Glomerular visceral epithelial cell (primary cell): Measurements from ENCODE around the gene PCBP3.
A peak's percentile ranks its signal among the peaks of the same experiment; 100 is the strongest.
"Not testable (repeated sequence)": the region's sequence is repeated elsewhere in the genome, so short reads cannot be mapped to it uniquely, and the experiment has no call there.

Source experiments
- DNase-seq: peaks from one replicate; pipeline ENCODE4 v3.0.0-alpha.2; 2016; ENCODE audit errors: extremely low spot score

Gene PCBP3

GRCh38 chr21:45943630-45944540 lies 300.4 kb downstream of the PCBP3 start:
- no peak for DNase-seq

- no peak for DNase-seq
Measured at GRCh38 chr21:45944601-45945000, 301.1 kb downstream of the PCBP3 start.

DNA sequence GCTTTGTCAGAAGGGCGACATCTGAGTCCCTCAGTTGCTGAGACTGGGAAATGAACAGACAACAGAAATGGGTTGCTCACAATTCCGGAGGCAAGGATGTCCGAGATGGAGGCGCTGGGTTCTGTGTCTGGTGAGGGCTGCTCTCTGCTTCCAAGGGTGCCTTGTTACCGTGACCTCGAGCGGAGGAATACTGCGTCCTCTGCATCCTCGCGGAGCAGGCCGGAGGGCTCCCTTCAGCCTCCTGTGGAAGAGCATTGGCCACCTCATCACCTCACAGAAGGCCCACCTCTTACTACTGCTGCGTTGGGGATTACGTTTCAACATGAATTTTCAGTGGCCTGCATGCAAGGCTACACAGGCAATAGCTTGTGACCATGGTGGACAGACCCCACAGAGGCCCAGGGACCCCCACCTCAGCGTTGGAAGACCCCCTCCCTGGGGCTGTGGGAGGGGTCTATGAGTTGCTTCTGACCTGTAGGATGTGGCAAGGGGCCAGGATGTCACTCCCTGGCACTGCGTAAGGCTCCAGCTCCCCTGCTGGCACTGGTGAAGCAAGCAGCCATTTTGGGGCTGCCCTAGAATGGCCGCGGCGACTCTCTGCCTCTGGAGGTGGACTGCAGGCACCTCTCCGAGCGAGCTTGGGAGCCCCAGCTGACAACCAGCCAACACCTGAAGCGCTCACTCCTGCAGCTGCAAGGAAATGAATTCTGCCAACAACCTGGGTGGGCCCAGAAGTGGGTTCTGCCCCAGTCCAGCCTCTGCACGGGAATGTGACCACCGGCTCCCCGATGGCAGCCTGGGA lies 301.7 kb downstream of the PCBP3 start:
- no peak for DNase-seq

GRCh38 chr21:45945868-45946210 lies 302.3 kb downstream of the PCBP3 start:
- no peak for DNase-seq

DNA sequence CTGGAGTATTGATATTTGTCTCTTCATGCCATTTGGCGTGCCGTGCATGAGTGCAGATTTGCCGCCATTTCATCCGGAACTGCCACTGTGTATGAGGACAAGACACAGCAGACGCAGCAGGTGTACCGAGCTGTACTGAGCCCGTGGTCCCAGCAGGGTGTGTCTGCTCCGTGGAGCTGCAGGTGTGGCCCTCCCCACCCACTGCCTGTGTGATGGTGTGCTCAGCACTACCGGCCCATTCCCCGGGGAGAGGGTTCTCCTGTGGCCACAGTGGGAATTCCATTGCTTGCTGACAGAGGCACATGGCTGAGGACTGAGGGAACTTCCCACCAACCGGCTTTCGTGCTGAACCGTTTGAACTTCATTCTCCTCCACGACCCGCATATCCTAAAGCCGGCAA lies 303.8 kb downstream of the PCBP3 start:
- no peak for DNase-seq

DNA sequence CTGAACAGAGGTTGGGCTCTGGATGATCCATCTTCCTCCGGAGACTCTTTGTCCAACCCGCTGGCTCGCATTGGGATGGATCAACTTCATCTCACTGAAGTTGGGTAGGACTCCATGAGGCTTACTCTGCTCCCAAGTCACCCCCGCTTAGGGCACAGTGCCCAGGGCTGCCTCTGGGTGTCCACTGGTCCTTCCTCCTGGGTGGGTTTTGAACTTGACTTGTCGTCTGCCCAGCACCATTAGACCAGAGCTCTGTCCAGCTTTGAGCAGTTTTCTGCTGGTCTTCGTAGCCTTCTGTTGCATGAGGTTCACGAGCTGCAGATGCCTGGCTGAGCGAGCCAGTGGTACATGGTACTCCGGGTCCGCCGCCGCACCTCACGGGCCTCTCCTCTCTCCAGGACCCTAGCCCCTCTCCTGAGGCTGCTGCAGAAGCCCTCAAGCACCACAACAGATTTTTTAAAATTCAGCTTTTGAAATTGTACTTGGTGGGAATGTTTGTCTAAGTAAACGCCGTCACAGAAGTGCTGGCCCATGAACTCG lies 304.3 kb downstream of the PCBP3 start:
- no peak for DNase-seq

GRCh38 chr21:45948576-45949141 lies 305.1 kb downstream of the PCBP3 start:
- no peak for DNase-seq

DNA sequence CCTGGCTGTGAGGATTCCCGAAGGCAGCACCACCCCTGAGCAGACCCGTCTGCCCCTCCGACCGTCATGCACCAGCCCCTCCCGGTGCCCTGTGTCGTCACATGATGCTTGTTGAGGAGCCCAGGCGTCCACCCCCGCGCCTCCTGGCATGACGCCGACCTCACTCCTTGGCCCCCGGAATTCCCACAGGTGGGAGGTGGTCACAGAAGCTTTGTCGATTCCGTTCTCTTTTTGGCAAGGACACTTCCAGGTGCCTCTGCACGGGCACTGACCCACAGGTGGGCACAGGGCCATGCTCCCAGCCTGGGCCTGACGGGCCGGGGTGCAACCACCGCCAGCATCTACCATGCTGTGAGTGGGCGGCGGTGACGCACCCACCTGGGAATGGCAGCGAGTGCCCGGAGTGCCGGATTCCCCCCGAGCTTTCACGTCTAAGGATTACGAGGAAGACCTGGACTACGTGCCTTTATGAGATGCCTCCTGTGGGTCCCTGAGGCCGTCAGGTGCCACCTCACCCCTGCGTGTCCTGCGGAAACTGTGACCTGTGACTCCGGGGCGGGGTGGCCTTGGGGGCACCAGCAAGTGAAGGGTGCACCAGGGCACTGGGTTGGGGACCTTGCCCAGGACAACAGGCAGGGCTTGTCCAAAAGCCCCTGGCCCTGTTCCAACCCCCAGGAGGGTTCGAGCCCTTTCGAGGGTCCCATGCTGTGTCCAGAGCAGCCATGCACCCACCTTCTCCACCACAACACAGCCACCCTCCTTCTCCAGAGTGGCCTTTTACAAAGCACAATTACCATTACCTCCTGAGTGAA lies 306.6 kb downstream of the PCBP3 start:
- no peak for DNase-seq

DNA sequence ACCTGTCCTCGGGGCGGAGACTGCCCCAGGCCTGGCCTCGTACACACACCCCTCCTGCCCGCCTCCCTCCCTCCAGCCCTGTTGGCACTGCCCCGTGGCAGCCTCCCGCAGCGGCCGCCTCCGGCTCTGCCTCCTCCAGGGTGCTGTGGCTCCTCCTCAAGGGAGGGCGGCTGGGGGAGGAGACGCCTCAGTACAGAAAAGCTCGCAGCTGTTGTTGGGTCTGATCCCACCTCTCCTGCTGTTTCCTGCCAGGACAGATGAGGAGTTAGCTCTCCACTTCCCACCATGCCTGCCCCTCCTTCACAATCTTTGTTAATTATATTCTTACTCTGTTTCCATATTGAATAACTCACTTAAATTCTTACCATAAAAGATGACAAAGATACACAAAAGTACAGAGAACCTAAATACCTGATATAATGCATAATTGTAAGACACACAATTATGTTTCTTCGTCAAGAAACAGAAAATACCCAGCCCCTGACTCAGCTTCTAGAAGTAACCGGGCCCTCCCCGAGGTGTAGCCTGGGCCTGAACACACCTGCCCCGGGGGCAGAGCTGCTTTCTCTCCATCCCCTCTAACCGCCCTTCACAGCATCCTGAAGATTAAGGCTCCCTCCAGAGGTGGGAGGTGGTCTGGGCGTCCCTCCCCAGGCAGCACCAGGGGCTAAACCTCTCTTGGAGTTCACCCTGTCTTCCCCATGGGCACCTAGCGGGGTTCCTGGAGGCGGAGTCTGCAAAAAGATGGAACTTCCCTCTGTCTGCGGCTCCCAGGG lies 307.4 kb downstream of the PCBP3 start:
- DNase-seq = peak; percentile 47

DNA sequence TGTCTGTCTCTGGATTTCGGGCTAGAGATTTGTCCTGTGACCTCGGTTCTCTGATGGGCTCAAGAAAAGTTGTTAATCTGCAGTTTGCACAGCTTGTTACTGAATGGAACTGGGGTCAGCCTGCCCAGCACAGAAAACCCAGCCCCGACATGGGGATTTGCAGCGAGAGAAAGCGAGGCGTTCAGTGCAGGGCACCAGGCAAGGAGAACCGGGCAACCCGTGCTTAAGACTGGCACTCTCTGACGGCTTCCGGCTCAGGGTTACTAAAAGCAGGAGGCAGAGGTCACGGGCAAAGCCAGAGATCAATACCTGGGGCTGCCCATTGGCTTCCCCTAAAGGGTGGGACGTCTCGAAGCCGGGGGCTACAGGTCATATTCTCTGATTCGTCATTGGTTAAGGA lies 308.2 kb downstream of the PCBP3 start:
- no peak for DNase-seq

- DNase-seq = not testable (repeated sequence)
Measured at GRCh38 chr21:45952527-45952926, 309.0 kb downstream of the PCBP3 start.

- DNase-seq = no peak
Measured at GRCh38 chr21:45952974-45953373, 309.4 kb downstream of the PCBP3 start.

DNA sequence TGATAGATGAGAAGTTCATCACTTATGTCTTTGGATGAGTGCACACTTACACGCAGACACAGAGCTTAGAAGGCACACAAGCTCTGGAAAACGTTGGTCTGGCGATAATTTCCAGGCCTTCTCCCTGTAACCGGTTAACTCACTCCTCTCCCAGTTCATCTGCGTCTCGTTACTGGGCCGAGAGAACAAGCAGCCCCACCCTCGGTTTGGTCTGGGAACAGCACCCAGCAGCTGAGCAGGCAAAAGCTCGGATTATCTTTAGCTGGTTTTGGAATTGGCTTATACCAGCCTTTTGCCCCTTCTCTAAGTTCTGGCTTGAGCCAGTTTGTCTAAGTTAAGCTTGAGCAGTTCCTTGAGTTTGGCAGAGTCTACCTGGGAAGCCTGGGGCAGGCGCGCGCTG lies 310.7 kb downstream of the PCBP3 start:
- no peak for DNase-seq

DNA sequence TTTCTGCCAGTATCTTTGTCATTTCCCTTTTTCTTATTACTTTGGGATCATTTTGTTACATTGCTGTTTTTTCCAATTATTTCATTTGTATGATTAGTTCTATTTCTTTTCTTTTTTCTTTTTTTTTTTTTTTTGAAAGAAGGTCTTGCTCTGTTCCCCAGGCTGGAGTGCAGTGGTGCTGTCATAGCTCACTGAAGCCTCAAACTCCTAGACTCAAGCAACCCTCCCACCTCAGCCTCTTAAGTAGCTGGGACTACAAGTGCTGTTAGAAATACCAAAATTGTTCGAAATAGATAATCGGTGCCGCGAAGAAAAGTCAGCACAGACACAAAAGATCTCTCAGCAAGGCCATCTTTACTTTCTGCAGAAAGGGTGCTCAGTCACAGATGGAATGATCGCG lies 311.4 kb downstream of the PCBP3 start:
- no peak for DNase-seq

- DNase-seq = no peak
Measured at GRCh38 chr21:45957551-45957950, 314.0 kb downstream of the PCBP3 start.

DNA sequence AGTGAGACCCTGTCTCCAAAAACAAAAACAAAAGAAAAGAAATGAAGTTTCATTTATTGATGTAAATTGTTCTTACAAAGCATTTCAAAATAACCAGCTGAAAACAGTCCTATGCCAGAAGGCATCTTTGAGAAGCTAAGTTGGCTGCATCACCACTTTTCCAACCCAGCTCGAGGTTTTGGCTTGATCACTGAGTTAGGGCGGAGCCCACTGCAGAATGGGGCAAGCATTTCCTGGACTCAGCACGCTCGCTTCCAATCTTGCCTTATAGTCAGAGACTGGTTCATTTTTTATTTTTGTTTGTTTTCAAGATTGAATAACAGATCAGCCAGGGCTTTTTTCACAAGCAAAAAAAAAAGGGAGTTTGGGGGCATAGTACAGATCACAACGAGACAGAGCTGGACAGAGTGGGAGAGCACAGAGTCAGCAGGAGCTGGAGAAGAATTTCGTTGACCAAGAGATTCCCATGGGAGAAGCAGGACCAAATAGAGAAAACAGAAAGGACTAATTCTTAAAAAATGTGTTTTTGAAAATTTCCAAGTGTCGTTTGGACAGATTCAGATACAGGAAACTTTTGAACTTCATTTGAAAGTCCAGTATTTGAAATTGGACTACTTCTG lies 314.6 kb downstream of the PCBP3 start:
- no peak for DNase-seq

DNA sequence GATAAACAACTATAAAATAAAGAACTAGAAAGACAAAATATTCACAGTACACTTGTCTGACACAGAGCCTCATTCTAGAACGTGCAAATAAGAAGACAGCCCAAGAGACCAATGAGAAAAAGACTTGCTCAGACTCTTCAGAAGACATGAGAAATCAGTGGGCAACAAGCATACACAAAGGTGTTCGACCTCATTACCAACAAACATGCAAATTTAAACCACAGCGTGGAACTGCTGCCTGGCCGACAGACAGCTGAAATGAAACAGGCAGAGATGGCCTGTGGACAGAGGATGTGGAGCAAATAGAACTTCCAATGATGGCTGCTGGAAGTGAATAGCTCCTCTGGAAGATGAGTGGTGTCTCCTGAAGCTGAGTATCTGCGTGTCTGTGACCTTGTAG lies 315.7 kb downstream of the PCBP3 start:
- no peak for DNase-seq

DNA sequence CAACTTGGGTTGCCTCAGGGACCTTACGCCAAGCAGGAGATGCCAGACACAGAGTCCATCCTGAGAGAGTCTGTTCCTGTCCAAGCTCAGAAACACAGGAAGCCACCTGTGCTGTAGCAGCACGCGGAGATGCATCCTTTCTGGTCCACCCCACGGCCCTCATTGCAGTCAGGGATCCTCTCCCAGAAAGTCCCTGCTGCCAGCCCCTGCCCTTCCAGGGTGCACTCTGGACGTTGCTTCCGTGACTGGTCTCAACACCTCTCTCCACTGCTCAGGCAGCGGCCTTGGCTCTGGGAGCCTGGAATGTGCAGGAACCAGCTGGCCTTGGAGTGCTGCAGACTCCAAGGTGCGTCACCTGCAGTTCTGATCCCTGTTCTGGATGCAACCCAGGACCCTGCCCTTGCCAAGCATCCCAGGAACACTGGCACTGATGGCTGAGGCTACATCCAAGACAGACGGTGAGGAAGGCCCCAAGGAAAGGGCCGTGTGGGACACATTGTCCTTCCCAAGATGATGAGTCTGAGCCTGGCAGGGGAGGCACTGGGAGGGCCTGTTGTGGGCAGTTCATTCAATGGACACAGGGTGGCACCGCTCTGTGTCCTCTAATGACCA lies 316.4 kb downstream of the PCBP3 start:
- no peak for DNase-seq

- not testable (repeated sequence) for DNase-seq
Measured at GRCh38 chr21:45961408-45961807, 317.9 kb downstream of the PCBP3 start.
